ENCODE measurements around the gene TPPP3.

Gene TPPP3

GRCh38 chr16:67406111-67406971 is 13.0 kb upstream of the TPPP3 start:
- in situ Hi-C loops (cut with MboI; ENCODE audit: low sequenced_read_pairs), result no loop called here

- in situ Hi-C loops (cut with MboI; ENCODE audit: low sequenced_read_pairs), result no loop called here
Measured at GRCh38 chr16:67405336-67405735, 12.0 kb upstream of the TPPP3 start.

GRCh38 chr16:67404740-67405226 is 11.5 kb upstream of the TPPP3 start:
- in situ Hi-C loops (cut with MboI; ENCODE audit: low sequenced_read_pairs), result no loop called here

- in situ Hi-C loops (cut with MboI; ENCODE audit: low sequenced_read_pairs), result no loop called here
Measured at GRCh38 chr16:67403976-67404555, 10.8 kb upstream of the TPPP3 start.

GRCh38 chr16:67400901-67401300 is 7.6 kb upstream of the TPPP3 start:
- in situ Hi-C loops (cut with MboI; ENCODE audit: low sequenced_read_pairs), result no loop called here

- in situ Hi-C loops (cut with MboI; ENCODE audit: low sequenced_read_pairs), result no loop called here
Measured at GRCh38 chr16:67399749-67400704, 6.7 kb upstream of the TPPP3 start.

GRCh38 chr16:67399218-67399733 is 6.0 kb upstream of the TPPP3 start:
- in situ Hi-C loops (cut with MboI; ENCODE audit: low sequenced_read_pairs), result no loop called here

GRCh38 chr16:67398546-67399217 is 5.4 kb upstream of the TPPP3 start:
- in situ Hi-C loops (cut with MboI; ENCODE audit: low sequenced_read_pairs), result no loop called here

- in situ Hi-C loops (cut with MboI; ENCODE audit: low sequenced_read_pairs), result no loop called here
Measured at GRCh38 chr16:67397812-67398545, 4.7 kb upstream of the TPPP3 start.

GRCh38 chr16:67397036-67397801 is 3.9 kb upstream of the TPPP3 start:
- in situ Hi-C loops (cut with MboI; ENCODE audit: low sequenced_read_pairs), result no loop called here

- in situ Hi-C loops (cut with MboI; ENCODE audit: low sequenced_read_pairs), result no loop called here
Measured at GRCh38 chr16:67396159-67397035, 3.1 kb upstream of the TPPP3 start.

- in situ Hi-C loops (cut with MboI; ENCODE audit: low sequenced_read_pairs), result no loop called here
Measured at GRCh38 chr16:67395458-67396158, 2.3 kb upstream of the TPPP3 start.

- in situ Hi-C loops (cut with MboI; ENCODE audit: low sequenced_read_pairs), result no loop called here
Measured at GRCh38 chr16:67395105-67395457, 1.8 kb upstream of the TPPP3 start.

GRCh38 chr16:67394155-67395104 is 1.1 kb upstream of the TPPP3 start:
- in situ Hi-C loops (cut with MboI; ENCODE audit: low sequenced_read_pairs), result no loop called here

- in situ Hi-C loops (cut with MboI; ENCODE audit: low sequenced_read_pairs), result no loop called here
Measured at GRCh38 chr16:67393788-67394154, 473 bp upstream of the TPPP3 start.

- in situ Hi-C loops (cut with MboI; ENCODE audit: low sequenced_read_pairs), result no loop called here
Measured at GRCh38 chr16:67392301-67393059, 818 bp downstream of the TPPP3 start.
